ENCODE data around the gene PRSS16. TPM values are rescaled to one million over a fixed set of nuclear protein-coding genes. Genes with fewer than 3 reads are reported as not detected.
"Not testable (repeated sequence)": the region's sequence is repeated elsewhere in the genome, so short reads cannot be mapped to it uniquely, and the experiment has no call there.

The PRSS16 gene
- total RNA-seq, 1 donor from 2014 or later: 3.4 TPM

DNA sequence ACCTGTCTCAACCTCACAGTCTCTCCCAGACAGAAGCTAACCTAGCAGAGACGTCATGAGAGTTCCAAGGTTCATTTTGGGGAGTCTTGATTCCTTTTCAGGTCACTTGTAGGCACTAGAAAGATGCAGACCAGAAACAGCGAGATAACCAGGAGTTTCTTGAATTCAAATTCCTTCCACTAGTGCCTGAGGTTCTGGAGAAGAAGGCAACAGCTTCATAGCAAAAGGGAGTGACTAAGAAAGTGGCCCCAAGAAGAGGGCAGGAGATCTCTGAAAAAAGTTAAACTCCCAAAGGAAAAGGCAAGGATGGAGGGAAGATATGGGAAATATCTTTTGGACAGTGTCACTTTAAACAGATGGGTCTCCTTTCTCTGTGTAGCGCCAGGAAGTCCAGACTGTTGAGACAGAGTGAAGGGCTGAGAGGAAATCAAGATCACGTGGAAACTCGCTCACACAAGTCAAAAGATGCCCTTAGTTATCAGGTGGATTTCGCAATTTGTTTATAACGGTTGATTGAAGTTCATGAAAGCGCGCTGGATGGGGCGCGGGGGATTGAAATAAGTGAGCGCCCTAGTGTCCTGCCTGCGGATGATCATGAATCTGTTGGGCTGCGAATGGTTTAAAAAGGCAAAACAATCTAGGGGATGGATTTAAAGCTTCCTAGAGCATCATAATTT lies 4.8 kb upstream of the PRSS16 start:
- no peak for DNase-seq (ENCODE audit: low read depth)

GRCh38 chr6:27248783-27249182 lies 1.3 kb downstream of the PRSS16 start:
- DNase-seq (ENCODE audit: low read depth): no peak

DNA sequence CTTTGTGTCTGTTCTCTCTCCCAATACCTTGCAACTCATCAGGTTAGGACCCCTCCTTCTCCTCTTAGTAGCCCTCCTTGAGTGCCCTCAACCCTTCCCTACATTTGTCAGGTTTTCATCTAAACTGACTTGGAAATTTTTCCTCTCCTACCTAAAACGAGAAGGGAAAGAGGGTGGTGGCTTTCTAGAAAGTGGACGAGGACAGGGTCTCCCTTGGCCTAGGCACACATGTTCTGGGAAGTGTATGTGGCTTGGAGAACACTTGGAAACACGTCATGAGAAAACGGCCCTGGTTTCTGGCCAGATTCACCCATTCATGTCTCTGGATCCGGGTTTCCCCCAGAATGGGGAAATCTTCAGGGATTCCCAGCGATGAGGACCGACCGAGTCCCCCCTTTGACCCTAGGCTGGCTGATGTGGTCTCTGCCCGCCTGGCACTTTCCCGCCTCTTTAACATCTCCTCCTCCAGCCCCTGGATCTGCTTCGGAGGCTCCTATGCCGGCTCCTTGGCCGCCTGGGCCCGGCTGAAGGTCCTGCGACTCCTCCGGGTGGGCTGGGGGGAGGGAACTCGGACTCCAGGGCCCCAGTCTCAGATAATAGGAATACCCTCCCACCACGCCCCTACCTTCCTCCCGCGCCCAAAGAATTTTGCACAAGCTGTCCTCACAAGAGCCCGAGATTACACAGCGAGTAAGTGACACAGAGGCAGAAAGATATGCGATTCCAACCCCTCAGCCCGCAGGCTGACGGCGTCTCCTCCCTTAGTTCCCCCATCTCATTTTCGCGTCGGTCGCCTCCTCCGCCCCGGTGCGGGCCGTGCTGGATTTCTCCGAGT lies 3.0 kb downstream of the PRSS16 start:
- DNase-seq (ENCODE audit: low read depth): no peak

GRCh38 chr6:27251112-27251605 lies 3.7 kb downstream of the PRSS16 start:
- peak; percentile 32 for DNase-seq (ENCODE audit: low read depth)

DNA sequence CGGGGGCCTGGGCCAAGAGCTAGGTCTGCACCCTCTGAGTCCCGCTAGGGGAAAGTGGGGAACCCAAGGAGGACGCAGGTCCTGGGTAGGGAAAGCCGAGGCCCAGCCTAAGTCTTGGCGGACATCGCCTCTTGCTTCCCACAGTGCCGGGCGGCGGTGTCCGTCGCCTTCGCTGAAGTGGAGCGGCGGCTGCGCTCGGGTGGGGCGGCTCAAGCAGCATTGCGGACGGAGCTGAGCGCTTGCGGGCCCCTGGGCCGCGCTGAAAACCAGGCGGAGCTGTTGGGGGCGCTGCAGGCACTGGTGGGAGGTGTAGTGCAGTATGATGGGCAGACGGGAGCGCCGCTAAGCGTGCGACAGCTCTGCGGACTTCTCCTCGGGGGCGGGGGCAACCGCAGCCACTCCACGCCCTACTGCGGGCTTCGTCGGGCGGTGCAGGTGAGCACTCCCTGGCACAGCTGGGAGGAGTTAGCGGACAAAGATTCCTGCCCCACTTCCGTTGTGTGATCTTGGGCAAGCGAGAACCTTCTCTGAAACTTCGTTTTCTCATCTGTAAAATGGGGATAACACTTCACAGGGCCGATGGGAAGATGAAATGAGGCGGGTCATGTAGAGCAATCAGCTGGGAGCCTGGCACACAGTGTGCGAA lies 4.2 kb downstream of the PRSS16 start:
- DNase-seq (ENCODE audit: low read depth): peak; percentile 54

GRCh38 chr6:27254566-27254965 lies 7.1 kb downstream of the PRSS16 start:
- DNase-seq (ENCODE audit: low read depth): no peak

- DNase-seq (ENCODE audit: low read depth): no peak
These were observed 8.4 kb downstream of the PRSS16 start for GRCh38 chr6:27255866-27256265.

DNA sequence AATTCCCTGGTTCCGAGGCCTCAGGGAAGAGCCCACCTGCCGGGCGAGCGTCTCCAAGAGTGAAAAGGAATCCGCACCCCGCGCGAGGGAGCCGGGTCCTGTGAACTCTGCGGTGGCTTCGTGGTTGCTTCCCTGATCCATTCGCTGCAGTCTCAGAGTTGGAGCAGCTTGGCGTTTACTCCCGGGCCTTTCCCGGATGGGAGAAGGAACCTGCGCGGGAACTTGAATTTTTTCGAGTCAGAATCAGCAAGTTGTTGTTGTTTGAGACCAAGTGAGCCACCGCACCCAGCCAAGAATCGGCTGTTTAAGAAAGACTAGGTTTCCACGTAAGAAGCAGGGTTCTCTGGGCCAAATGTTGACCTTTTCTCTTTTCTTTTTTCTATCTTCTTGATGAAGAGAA lies 12.9 kb downstream of the PRSS16 start:
- no peak for DNase-seq (ENCODE audit: low read depth)

DNA sequence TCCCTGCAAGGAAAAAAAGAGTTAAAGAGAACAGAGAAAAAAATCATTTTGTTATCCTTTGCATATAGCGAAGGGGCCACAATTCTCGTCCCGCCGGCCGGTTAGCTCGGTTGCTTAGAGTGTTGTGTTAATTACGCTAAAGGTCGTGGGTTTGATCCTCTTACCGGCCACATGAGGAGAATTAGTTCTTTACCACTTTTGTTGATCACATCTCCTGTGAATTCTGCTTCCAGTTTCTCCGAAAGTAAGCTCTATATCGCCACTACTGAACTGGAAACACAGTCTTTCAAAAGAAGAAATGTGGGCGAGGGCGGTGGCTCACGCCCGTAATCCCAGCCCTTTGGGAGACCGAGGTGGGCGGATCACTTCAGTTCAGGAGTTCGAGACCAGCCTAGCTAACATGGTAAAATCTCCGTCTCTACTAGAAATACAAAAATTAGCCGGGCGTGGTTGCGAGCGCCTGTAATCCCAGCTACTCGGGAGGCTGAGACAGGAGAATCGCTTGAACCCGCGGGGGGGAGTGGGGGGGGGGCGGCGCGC lies 13.4 kb downstream of the PRSS16 start:
- DNase-seq (ENCODE audit: low read depth): no peak

- no peak for DNase-seq (ENCODE audit: low read depth)
These were observed 16.4 kb downstream of the PRSS16 start for GRCh38 chr6:27263886-27264285.

DNA sequence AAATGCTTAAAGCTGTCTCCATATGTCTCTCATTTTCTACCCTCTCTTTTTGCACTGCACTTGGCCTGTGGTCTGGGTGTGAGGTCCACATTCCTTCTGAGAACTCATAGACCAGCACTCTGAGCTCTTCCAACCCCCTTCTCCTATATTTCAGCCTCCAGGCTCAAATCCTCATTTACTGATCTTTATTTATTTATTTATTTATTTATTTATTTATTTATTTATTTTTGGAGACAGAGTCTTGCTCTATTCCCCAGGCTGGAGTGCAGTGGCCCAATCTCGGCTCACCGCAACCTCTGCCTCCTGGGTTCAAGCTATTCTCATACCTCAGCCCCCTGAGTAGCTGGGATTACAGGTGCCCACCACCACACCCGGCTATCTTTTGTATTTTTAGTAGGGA lies 19.5 kb downstream of the PRSS16 start:
- not testable (repeated sequence) for DNase-seq (ENCODE audit: low read depth)

- DNase-seq (ENCODE audit: low read depth): no peak
These were observed 20.4 kb downstream of the PRSS16 start for GRCh38 chr6:27267857-27268434.

- DNase-seq (ENCODE audit: low read depth): no peak
These were observed 21.3 kb downstream of the PRSS16 start for GRCh38 chr6:27268803-27269202.

- no peak for DNase-seq (ENCODE audit: low read depth)
These were observed 26.3 kb downstream of the PRSS16 start for GRCh38 chr6:27273783-27274182.

GRCh38 chr6:27275025-27275956 lies 27.8 kb downstream of the PRSS16 start:
- no peak for DNase-seq (ENCODE audit: low read depth)

GRCh38 chr6:27279513-27280063 lies 32.1 kb downstream of the PRSS16 start:
- no peak for DNase-seq (ENCODE audit: low read depth)

- DNase-seq (ENCODE audit: low read depth): peak; percentile 36
These were observed 32.6 kb downstream of the PRSS16 start for GRCh38 chr6:27280064-27280539.

DNA sequence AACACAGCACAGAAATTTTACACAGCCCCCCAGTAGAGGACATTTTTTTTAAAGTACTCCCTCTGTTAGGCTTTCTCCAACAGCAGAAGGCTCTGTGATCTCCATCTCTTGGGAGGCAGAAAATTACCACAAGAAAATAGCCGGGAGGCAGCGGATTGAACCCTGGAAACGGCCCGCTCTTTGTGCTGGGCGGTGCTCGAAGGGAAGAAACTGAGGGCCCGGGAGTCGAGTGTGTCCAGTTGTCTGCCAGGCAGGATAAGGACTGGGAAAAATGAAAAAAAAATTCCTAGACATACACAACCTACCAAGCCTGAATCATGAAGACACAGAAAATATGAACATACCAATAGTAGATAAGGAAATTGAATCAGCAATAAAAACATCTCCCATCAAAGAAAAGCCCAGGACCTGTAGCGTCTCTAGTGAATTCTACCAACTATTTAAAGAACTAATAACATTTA lies 33.1 kb downstream of the PRSS16 start:
- no peak for DNase-seq (ENCODE audit: low read depth)

DNA sequence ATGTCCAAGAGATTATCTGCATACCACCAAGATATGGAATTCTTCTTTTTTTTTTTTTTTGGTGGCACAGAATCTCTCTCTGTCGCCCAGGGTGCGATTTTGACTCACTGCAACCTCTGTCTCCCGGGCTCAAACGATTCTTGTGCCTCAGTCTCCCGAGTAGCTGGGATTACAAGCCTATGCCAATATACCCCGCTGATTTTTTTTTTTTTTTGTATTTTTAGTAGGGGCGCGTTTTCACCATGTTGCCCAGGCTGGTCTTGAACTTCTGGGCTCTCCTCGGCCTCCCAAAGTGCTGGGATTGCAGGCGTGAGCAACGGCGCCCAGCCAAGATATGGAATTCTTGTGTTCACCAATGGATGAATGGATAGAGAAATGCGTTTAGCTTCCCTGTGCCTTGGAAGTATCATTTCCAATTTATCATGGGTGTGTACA lies 33.6 kb downstream of the PRSS16 start:
- DNase-seq (ENCODE audit: low read depth): no peak

DNA sequence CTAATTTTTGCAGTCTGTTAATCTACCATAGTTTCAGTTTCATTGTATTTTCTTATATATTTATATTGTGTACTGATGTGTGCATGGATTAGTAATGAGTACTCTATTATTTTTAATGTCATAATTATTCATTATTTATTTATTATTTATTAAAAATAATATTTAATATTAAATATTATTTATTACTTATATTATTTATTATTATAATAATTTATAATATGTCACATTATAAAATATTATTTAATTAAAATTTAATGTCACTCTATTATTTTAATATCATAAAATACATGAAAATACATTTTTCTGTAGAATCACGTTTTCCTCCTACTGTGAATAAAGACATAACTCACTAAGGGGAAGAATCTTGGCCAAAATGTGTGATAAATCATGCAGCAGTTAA lies 34.1 kb downstream of the PRSS16 start:
- DNase-seq (ENCODE audit: low read depth): no peak
